Astrocyte of the cerebellum (primary cell): ENCODE results near the gene FCER2.

Experiments used
- DNase-seq: peaks from one replicate; pipeline ENCODE4 v3.0.0-alpha.2; 2011; ENCODE audit warnings: low read depth
- H3K4me3 ChIP-seq: 2 replicates; pipeline ENCODE4 v1.5.1; 2011; ENCODE audit warnings: mild to moderate bottlenecking, low read depth, low read length, moderate library complexity
- CTCF ChIP-seq: IDR thresholded peaks from 2 replicates; pipeline ENCODE4 v1.5.1; 2012; ENCODE audit warnings: low read length, low read depth, moderate library complexity, mild to moderate bottlenecking; ENCODE audit errors: missing control alignments
- in situ Hi-C: cut with HindIII; loops from 2 replicates; pipeline ENCODE4 v1.10.0; 2017; ENCODE audit warnings: low sequenced_read_pairs

FCER2 gene

GRCh38 chr19:7729211-7729610, 27.3 kb upstream of the FCER2 start:
- H3K4me3 ChIP-seq: no peak overlapping the region
- DNase-seq: no peak
- in situ Hi-C loops: no loop called here
- TF ChIP-seq CTCF: no peak

DNA sequence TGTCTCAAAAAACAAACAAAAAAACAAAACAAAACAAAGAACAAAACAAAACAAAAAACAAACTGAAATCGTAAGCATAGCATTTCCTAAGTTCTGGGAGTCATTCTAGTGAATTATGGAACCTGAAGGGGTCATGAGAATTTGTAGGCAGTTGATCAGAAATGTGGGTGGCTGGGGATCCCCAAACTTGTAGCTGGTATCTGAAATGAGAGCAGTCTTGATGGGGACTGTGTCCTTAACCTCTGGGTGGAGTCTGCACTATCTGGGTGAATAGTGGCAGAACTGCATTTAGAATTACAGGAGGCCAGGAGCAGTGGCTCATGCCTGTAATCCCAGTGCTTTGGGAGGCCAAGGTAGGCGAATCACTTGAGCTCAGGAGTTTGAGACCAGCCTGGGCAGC, 23.9 kb upstream of the FCER2 start:
- H3K4me3 ChIP-seq: no peak overlapping the region
- TF ChIP-seq CTCF: no peak
- no peak for DNase-seq
- in situ Hi-C loops: no loop called here

DNA sequence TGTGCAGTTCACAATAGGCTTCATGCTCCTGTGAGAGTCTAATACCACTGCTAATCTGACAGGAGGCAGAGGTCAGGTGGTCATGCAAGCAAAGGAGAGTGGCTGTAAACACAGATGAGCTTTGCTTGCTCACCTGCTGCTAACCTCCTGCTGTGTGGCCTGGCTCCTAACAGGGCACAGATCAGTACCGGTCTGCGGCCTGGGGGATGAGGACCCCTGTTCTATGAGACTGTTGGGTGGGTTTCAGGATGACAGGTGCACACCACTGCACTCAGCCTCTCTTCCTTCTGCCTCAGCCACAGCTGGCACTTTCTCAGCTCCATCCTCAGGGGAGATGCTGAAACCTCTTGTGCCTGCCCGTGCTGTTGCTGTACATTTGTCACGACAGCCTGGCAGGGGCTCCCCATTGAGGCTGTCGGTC, 20.3 kb upstream of the FCER2 start:
- H3K4me3 ChIP-seq: no peak overlapping the region
- in situ Hi-C loops: no loop called here
- DNase-seq: no peak
- TF ChIP-seq CTCF: no peak

- no peak for DNase-seq
- no peak overlapping the region for H3K4me3 ChIP-seq
- no peak for TF ChIP-seq CTCF
- in situ Hi-C loops: no loop called here
Measured at GRCh38 chr19:7720351-7720750, 18.4 kb upstream of the FCER2 start.

DNA sequence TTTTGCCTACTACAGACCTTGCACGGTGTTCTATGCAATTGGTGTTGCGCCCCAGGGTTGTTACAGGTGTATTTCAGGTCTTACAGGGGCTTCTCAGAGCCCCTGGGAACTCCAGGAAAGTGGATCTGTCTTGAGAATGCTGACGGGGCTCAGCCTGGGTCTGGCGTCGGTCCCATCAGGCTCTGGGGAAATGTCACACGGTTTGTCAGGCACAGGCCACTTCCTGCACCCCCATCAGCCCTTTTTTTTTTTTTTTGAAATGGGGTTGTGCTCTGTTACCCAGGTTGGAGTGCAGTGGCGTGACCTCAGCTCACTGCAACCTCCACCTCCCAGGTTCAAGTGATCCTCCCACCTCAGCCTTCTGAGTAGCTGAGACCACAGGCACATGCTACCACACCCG, 16.7 kb upstream of the FCER2 start:
- no peak for TF ChIP-seq CTCF
- in situ Hi-C loops: no loop called here
- DNase-seq: no peak
- no peak overlapping the region for H3K4me3 ChIP-seq

- in situ Hi-C loops: no loop called here
- no peak for DNase-seq
- no peak for TF ChIP-seq CTCF
- no peak overlapping the region for H3K4me3 ChIP-seq
Measured at GRCh38 chr19:7716762-7717161, 14.8 kb upstream of the FCER2 start.

GRCh38 chr19:7715671-7716070, 13.7 kb upstream of the FCER2 start:
- DNase-seq: no peak
- no peak for TF ChIP-seq CTCF
- in situ Hi-C loops: no loop called here
- H3K4me3 ChIP-seq: no peak overlapping the region
